ENCODE measurements around the gene CTRB2. TPM values are rescaled to one million over a fixed set of nuclear protein-coding genes. Genes with fewer than 3 reads are reported as not detected.
"Not testable (repeated sequence)": the region's sequence is repeated elsewhere in the genome, so short reads cannot be mapped to it uniquely, and the experiment has no call there.

Gene CTRB2
- total RNA-seq, 1 experiment from 2014 or later, result not detected

GRCh38 chr16:75219088-75219487 lies 12.1 kb upstream of the CTRB2 start:
- no peaks in the 10 kb centered on the region for H3K36me3 ChIP-seq
- no peaks in the 10 kb centered on the region for H3K27me3 ChIP-seq
- no peak overlapping the region for H3K4me3 ChIP-seq
- DNase-seq, result no peak
- H3K9me3 ChIP-seq, result no peaks in the 10 kb centered on the region

GRCh38 chr16:75218256-75219076 lies 11.5 kb upstream of the CTRB2 start, which contains the start of gene CTRB1:
TSS of gene CTRB1 (plus strand) at chr16:75218988. CDS start at chr16:75219008, 20 bp downstream.
- DNase-seq, result no peak
- Histone ChIP-seq H3K4me3 (no peak within 1 kb of the TSS), H3K9me3 (no peaks in the 10 kb centered on the region), H3K27me3 (no peaks in the 10 kb centered on the region), H3K36me3 (no peaks in the 10 kb centered on the region)

- no peaks in the 10 kb centered on the region for H3K36me3 ChIP-seq
- H3K9me3 ChIP-seq, result no peaks in the 10 kb centered on the region
- no peaks in the 10 kb centered on the region for H3K27me3 ChIP-seq
- no peak for DNase-seq
- H3K4me3 ChIP-seq, result no peak overlapping the region
Measured at GRCh38 chr16:75217389-75217851, 10.5 kb upstream of the CTRB2 start.

- no peaks in the 10 kb centered on the region for H3K27me3 ChIP-seq
- no peak for DNase-seq
- no peaks in the 10 kb centered on the region for H3K36me3 ChIP-seq
- no peak overlapping the region for H3K4me3 ChIP-seq
- H3K9me3 ChIP-seq, result no peaks in the 10 kb centered on the region
Measured at GRCh38 chr16:75216576-75216975, 9.6 kb upstream of the CTRB2 start.

- H3K9me3 ChIP-seq, result no peaks in the 10 kb centered on the region
- DNase-seq, result no peak
- H3K4me3 ChIP-seq, result no peak overlapping the region
- no peaks in the 10 kb centered on the region for H3K36me3 ChIP-seq
- H3K27me3 ChIP-seq, result no peaks in the 10 kb centered on the region
Measured at GRCh38 chr16:75216127-75216526, 9.2 kb upstream of the CTRB2 start.

GRCh38 chr16:75211286-75211685 lies 4.3 kb upstream of the CTRB2 start:
- not testable (repeated sequence) for H3K4me3 ChIP-seq, H3K27me3 ChIP-seq, DNase-seq

GRCh38 chr16:75209944-75210343 lies 3.0 kb upstream of the CTRB2 start:
- Histone ChIP-seq H3K36me3 (no peaks in the 10 kb centered on the region), H3K9me3 (no peaks in the 10 kb centered on the region), H3K4me3 (no peak overlapping the region), H3K27me3 (no peaks in the 10 kb centered on the region)
- DNase-seq, result no peak

More at GRCh38 chr16:75211286-75211685, 4.3 kb upstream of the CTRB2 start:
- H3K36me3 ChIP-seq, H3K9me3 ChIP-seq: not testable (repeated sequence)

- not testable (repeated sequence) for DNase-seq, H3K27me3 ChIP-seq, H3K4me3 ChIP-seq, H3K36me3 ChIP-seq, H3K9me3 ChIP-seq
Measured at GRCh38 chr16:75209514-75209913, 2.6 kb upstream of the CTRB2 start.

GRCh38 chr16:75208861-75209505 lies 2.0 kb upstream of the CTRB2 start:
- Histone ChIP-seq H3K36me3 (no peaks in the 10 kb centered on the region), H3K27me3 (no peaks in the 10 kb centered on the region), H3K9me3 (no peaks in the 10 kb centered on the region), H3K4me3 (no peak overlapping the region)
- no peak for DNase-seq

GRCh38 chr16:75208242-75208825 lies 1.4 kb upstream of the CTRB2 start:
- DNase-seq, result no peak

GRCh38 chr16:75207831-75208230 lies 870 bp upstream of the CTRB2 start:
- Histone ChIP-seq H3K4me3 (no peak overlapping the region), H3K27me3 (no peaks in the 10 kb centered on the region), H3K36me3 (no peaks in the 10 kb centered on the region), H3K9me3 (no peaks in the 10 kb centered on the region)
- DNase-seq, result no peak

More at GRCh38 chr16:75208242-75208825, 1.4 kb upstream of the CTRB2 start:
- Histone ChIP-seq H3K36me3 (no peaks in the 10 kb centered on the region), H3K27me3 (no peaks in the 10 kb centered on the region), H3K4me3 (no peak overlapping the region), H3K9me3 (no peaks in the 10 kb centered on the region)

GRCh38 chr16:75205961-75206748 lies 806 bp downstream of the CTRB2 start:
- not testable (repeated sequence) for H3K4me3 ChIP-seq, DNase-seq, H3K27me3 ChIP-seq, H3K36me3 ChIP-seq, H3K9me3 ChIP-seq

GRCh38 chr16:75205438-75205837 lies 1.5 kb downstream of the CTRB2 start:
- not testable (repeated sequence) for H3K36me3 ChIP-seq, H3K27me3 ChIP-seq, H3K4me3 ChIP-seq, DNase-seq, H3K9me3 ChIP-seq

- not testable (repeated sequence) for H3K4me3 ChIP-seq, H3K27me3 ChIP-seq, H3K9me3 ChIP-seq, DNase-seq, H3K36me3 ChIP-seq
Measured at GRCh38 chr16:75204905-75205304, 2.1 kb downstream of the CTRB2 start.

- Histone ChIP-seq H3K27me3 (no peaks in the 10 kb centered on the region), H3K9me3 (no peaks in the 10 kb centered on the region), H3K4me3 (no peak overlapping the region), H3K36me3 (no peaks in the 10 kb centered on the region)
- DNase-seq, result no peak
Measured at GRCh38 chr16:75204410-75204758, 2.6 kb downstream of the CTRB2 start.

- Histone ChIP-seq H3K27me3 (no peaks in the 10 kb centered on the region), H3K4me3 (no peak overlapping the region), H3K36me3 (no peaks in the 10 kb centered on the region), H3K9me3 (no peaks in the 10 kb centered on the region)
- no peak for DNase-seq
Measured at GRCh38 chr16:75203667-75204409, 3.1 kb downstream of the CTRB2 start.
